Caco-2 (cell line): ENCODE measurements around the gene PROCR. TPM values are rescaled to one million over a fixed set of nuclear protein-coding genes. Genes with fewer than 3 reads are reported as not detected.
A peak's percentile ranks its signal among the peaks of the same experiment; 100 is the strongest.
"Not testable (repeated sequence)": the region's sequence is repeated elsewhere in the genome, so short reads cannot be mapped to it uniquely, and the experiment has no call there.

Experiments
- BruUV-seq: library from RNA; stranded (reverse); fragments of 400-500 nt; replicated peaks from 2 replicates; lab custom pipeline; 2021; lab: Mats Ljungman, UMichigan
- CTCF ChIA-PET: fragments of 300-600 bp; sonication (Branson Sonifier 250); formaldehyde crosslinking; loops from one replicate; lab custom pipeline; 2022; ENCODE audit warnings: antibody characterized with exemption; lab: Charles Lee
- POLR2A ChIA-PET: fragments of 300-600 bp; sonication (Branson Sonifier 250); formaldehyde crosslinking; loops from one replicate; lab custom pipeline; 2022; ENCODE audit warnings: antibody characterized with exemption; lab: Charles Lee
- DNase-seq, 2 experiments: peaks; one replicate each; pipeline versions ENCODE4 v3.0.0 to v3.0.0-alpha.2; 2020 to 2022
- H3K27me3 ChIP-seq: replicated peaks from 2 replicates; pipeline ENCODE4 v1.6.0; 2011; ENCODE audit warnings: low read length; ENCODE audit not compliant: control insufficient read depth, insufficient read depth
- H3K36me3 ChIP-seq: 2 replicates; pipeline ENCODE4 v1.5.1; 2011; ENCODE audit warnings: low read length; ENCODE audit not compliant: control insufficient read depth, insufficient read depth
- H3K4me1 ChIP-seq: fragments of 250-450 bp; sonication (Bioruptor Pico); 2 replicates; pipeline ENCODE4 v1.5.1; 2020; ENCODE audit warnings: mild to moderate bottlenecking
- H3K4me3 ChIP-seq: 2 replicates; pipeline ENCODE4 v1.5.1; 2011; ENCODE audit warnings: low read depth, mild to moderate bottlenecking, control low read depth, low read length
- H3K9me3 ChIP-seq: fragments of 250-450 bp; sonication (Bioruptor Pico); 2 replicates; pipeline ENCODE4 v1.5.1; 2020; ENCODE audit warnings: mild to moderate bottlenecking, moderate library complexity
- H3K27ac Mint-ChIP-seq: one replicate; pipeline ENCODE4 v1.8.0; 2022; ENCODE audit warnings: mixed read lengths; ENCODE audit not compliant: unreplicated experiment
- H3K27me3 Mint-ChIP-seq: one replicate; pipeline ENCODE4 v1.8.0; 2022; ENCODE audit warnings: mixed read lengths; ENCODE audit not compliant: insufficient read depth, unreplicated experiment
- H3K36me3 Mint-ChIP-seq: one replicate; pipeline ENCODE4 v1.8.0; 2022; ENCODE audit warnings: mild to moderate bottlenecking, mixed read lengths; ENCODE audit not compliant: insufficient read depth, unreplicated experiment
- H3K4me1 Mint-ChIP-seq: one replicate; pipeline ENCODE4 v1.8.0; 2022; ENCODE audit warnings: low read depth, mixed read lengths; ENCODE audit not compliant: unreplicated experiment
- H3K4me3 Mint-ChIP-seq: one replicate; pipeline ENCODE4 v1.8.0; 2022; ENCODE audit warnings: mild to moderate bottlenecking, moderate library complexity, mixed read lengths; ENCODE audit not compliant: unreplicated experiment
- H3K9me3 Mint-ChIP-seq: one replicate; pipeline ENCODE4 v1.8.0; 2022; ENCODE audit warnings: mixed read lengths; ENCODE audit not compliant: unreplicated experiment
- intact Hi-C: fragments of 100-400 bp; cut with micrococcal nuclease; formaldehyde crosslinking; loops from one replicate; pipeline ENCODE4 v1.10.0; 2022; ENCODE audit not compliant: unreplicated experiment
- total RNA-seq: library from RNA; stranded (reverse); gene quantifications from 2 replicates; pipeline ENCODE4 v1.2.3, GENCODE V29; 2022
- TF ChIP-seq, protein P1 (sequence below), 2 experiments: fragments of 200-600 bp in 1 of 2; IDR thresholded peaks; 1 replicate in 1 of 2; 2 replicates in 1 of 2; pipeline versions ENCODE4 v1.5.1 to v1.8.0; 2011 to 2022; ENCODE audit warnings: antibody characterized with exemption in 1 of 2, control low read depth in 1 of 2, inconsistent platforms in 1 of 2, low read depth in 1 of 2, low read length in 1 of 2, mild to moderate bottlenecking in 1 of 2, moderate library complexity in 1 of 2; ENCODE audit not compliant: insufficient read depth in 1 of 2, severe bottlenecking in 1 of 2, unreplicated experiment in 1 of 2

The PROCR gene
- total RNA-seq, 1 experiment from 2014 or later, result 4.0 TPM

GRCh38 chr20:35179292-35180212 lies 7.7 kb downstream of the PROCR start:
- intact Hi-C loops, result no loop called here
- no peaks in the 10 kb centered on the region for H3K27me3 Mint-ChIP-seq
- peaks cover 9% of the 10 kb centered on the region for H3K9me3 Mint-ChIP-seq
- H3K4me3 Mint-ChIP-seq, result no peak overlapping the region
- Histone ChIP-seq H3K36me3 (no peaks in the 10 kb centered on the region), H3K4me1 (peaks cover 26% of the 10 kb centered on the region), H3K4me3 (no peak overlapping the region), H3K9me3 (no peaks in the 10 kb centered on the region; the same call in 1 of the 2 replicates), H3K27me3 (no peaks in the 10 kb centered on the region)
- ChIA-PET CTCF (interaction anchor here (1.0 to 2.0 kb wide), 2 partner anchors 35 to 83 kb away, joined by 3 to 8 read pairs; no protein-coding TSS in a partner anchor), POLR2A (interaction anchor here (0.8 kb wide), 1 partner anchor 275 kb away, joined by 4 read pairs; the partner anchor contains the start of gene CEP250)
- peaks cover 4% of the 10 kb centered on the region for H3K36me3 Mint-ChIP-seq
- TF ChIP-seq, protein P1, sequence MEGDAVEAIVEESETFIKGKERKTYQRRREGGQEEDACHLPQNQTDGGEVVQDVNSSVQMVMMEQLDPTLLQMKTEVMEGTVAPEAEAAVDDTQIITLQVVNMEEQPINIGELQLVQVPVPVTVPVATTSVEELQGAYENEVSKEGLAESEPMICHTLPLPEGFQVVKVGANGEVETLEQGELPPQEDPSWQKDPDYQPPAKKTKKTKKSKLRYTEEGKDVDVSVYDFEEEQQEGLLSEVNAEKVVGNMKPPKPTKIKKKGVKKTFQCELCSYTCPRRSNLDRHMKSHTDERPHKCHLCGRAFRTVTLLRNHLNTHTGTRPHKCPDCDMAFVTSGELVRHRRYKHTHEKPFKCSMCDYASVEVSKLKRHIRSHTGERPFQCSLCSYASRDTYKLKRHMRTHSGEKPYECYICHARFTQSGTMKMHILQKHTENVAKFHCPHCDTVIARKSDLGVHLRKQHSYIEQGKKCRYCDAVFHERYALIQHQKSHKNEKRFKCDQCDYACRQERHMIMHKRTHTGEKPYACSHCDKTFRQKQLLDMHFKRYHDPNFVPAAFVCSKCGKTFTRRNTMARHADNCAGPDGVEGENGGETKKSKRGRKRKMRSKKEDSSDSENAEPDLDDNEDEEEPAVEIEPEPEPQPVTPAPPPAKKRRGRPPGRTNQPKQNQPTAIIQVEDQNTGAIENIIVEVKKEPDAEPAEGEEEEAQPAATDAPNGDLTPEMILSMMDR (IDR thresholded peaks at IDR 0.05; ENCODE audit: insufficient read depth in 1 of 2, low read depth in 1 of 2, low read length in 1 of 2, severe bottlenecking in 1 of 2, unreplicated experiment in 1 of 2), result no peak
- peaks cover 35% of the 10 kb centered on the region for H3K4me1 Mint-ChIP-seq
- BruUV-seq, result no TSS peak
- no peak overlapping the region for H3K27ac Mint-ChIP-seq
- no peak for DNase-seq

GRCh38 chr20:35180266-35180665 lies 8.4 kb downstream of the PROCR start:
- Mint-ChIP-seq H3K4me1 (peaks cover 33% of the 10 kb centered on the region), H3K9me3 (peaks cover 16% of the 10 kb centered on the region), H3K4me3 (no peak overlapping the region), H3K27me3 (no peaks in the 10 kb centered on the region), H3K27ac (no peak overlapping the region), H3K36me3 (no peaks in the 10 kb centered on the region)
- intact Hi-C loops, result no loop called here
- no peak overlapping the region for H3K4me3 ChIP-seq
- BruUV-seq, result no TSS peak
- H3K27me3 ChIP-seq, result no peaks in the 10 kb centered on the region
- H3K4me1 ChIP-seq, result peaks cover 26% of the 10 kb centered on the region
- TF ChIP-seq, protein P1 (IDR thresholded peaks at IDR 0.05; ENCODE audit: insufficient read depth in 1 of 2, low read depth in 1 of 2, low read length in 1 of 2, severe bottlenecking in 1 of 2, unreplicated experiment in 1 of 2), result no peak
- no peak for DNase-seq
- POLR2A ChIA-PET, result interaction anchor here (0.8 kb wide), 1 partner anchor 275 kb away, joined by 4 read pairs; the partner anchor contains the start of gene CEP250
- H3K36me3 ChIP-seq, result no peaks in the 10 kb centered on the region
- no peaks in the 10 kb centered on the region; the same call in 1 of the 2 replicates for H3K9me3 ChIP-seq
- CTCF ChIA-PET, result interaction anchor here (1.0 to 2.0 kb wide), 2 partner anchors 35 to 84 kb away, joined by 3 to 8 read pairs; no protein-coding TSS in a partner anchor

GRCh38 chr20:35181731-35182130 lies 9.9 kb downstream of the PROCR start:
- BruUV-seq, result no TSS peak
- Mint-ChIP-seq H3K27ac (no peak overlapping the region), H3K27me3 (no peaks in the 10 kb centered on the region), H3K4me3 (no peak overlapping the region), H3K9me3 (peaks cover 20% of the 10 kb centered on the region), H3K36me3 (no peaks in the 10 kb centered on the region), H3K4me1 (peaks cover 22% of the 10 kb centered on the region)
- H3K36me3 ChIP-seq, result no peaks in the 10 kb centered on the region
- no peaks in the 10 kb centered on the region; the same call in 1 of the 2 replicates for H3K9me3 ChIP-seq
- POLR2A ChIA-PET, result no interaction called here
- CTCF ChIA-PET, result interaction anchor here (1.0 kb wide), 1 partner anchor 37 kb away, joined by 4 read pairs; no protein-coding TSS in a partner anchor
- no peak overlapping the region for H3K4me3 ChIP-seq
- intact Hi-C loops, result no loop called here
- peaks cover 18% of the 10 kb centered on the region for H3K4me1 ChIP-seq
- H3K27me3 ChIP-seq, result no peaks in the 10 kb centered on the region
- DNase-seq, result no peak
- TF ChIP-seq, protein P1 (IDR thresholded peaks at IDR 0.05; ENCODE audit: insufficient read depth in 1 of 2, low read depth in 1 of 2, low read length in 1 of 2, severe bottlenecking in 1 of 2, unreplicated experiment in 1 of 2), result no peak

DNA sequence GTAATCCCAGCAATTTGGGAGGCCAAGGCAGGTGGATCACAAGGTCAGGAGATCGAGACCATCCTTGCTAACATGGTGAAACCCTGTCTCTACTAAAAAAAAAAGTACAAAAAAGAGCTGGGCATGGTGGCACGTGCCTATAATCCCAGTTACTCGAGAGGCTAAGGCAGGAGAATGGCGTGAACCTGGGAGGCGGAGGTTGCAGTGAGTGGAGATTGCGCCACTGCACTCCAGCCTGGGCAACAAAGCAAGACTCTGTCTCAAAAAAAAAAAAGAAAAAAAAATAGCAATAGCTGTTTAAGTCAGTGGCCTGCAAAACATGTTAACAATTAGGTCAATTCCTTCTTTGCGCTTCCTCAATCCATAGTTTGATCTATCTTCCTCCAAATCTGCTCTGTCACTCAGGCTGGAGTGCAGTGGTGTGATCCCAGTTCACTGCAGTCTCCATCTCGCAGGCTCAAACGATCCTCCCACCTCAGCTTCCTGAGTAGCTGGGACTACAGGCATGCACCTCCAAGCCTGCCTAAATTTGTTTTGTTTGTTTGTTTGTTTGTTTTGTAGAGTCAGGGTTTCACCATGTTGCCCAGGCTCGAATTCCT lies 14.9 kb downstream of the PROCR start:
- Mint-ChIP-seq H3K4me3 (peak overlapping the region; percentile 11), H3K4me1 (peaks cover 31% of the 10 kb centered on the region), H3K9me3 (peaks cover 37% of the 10 kb centered on the region), H3K27ac (peak overlapping the region; percentile 43)
- intact Hi-C loops, result loop anchor here (1.0 kb wide), 3 partner anchors 12 to 39 kb away; partner anchors contain the start of gene EDEM2
- H3K27me3 ChIP-seq, H3K4me3 ChIP-seq, BruUV-seq, H3K36me3 ChIP-seq, H3K36me3 Mint-ChIP-seq, H3K27me3 Mint-ChIP-seq, DNase-seq: not testable (repeated sequence)
- peaks cover 13% of the 10 kb centered on the region; the same call in 1 of the 2 replicates for H3K9me3 ChIP-seq
- peaks cover 40% of the 10 kb centered on the region for H3K4me1 ChIP-seq
- POLR2A ChIA-PET, result interaction anchor here (1.0 kb wide), 1 partner anchor 76 kb away, joined by 7 read pairs; no protein-coding TSS in a partner anchor
- CTCF ChIA-PET, result interaction anchor here (0.6 to 2.2 kb wide), 3 partner anchors 38 to 76 kb away, joined by 5 to 19 read pairs (median 6); partner anchors contain the start of gene EDEM2
